HL-60 (cell line): ENCODE measurements around the gene TMEM63B.
"Not testable (repeated sequence)": the region's sequence is repeated elsewhere in the genome, so short reads cannot be mapped to it uniquely, and the experiment has no call there.

Experiments used
- DNase-seq, 2 experiments: peaks; one replicate each; pipeline ENCODE4 v3.0.0-alpha.2; 2010 to 2020; ENCODE audit warnings: low read depth in 1 of 2, low spot score in 1 of 2
- H3K27ac ChIP-seq: fragments of 250-450 bp; sonication (Bioruptor Pico); replicated peaks from 2 replicates; pipeline ENCODE4 v1.5.1; 2020; ENCODE audit warnings: mild to moderate bottlenecking, moderate library complexity
- H3K27me3 ChIP-seq: fragments of 250-450 bp; sonication (Bioruptor Pico); 2 replicates; pipeline ENCODE4 v1.5.1; 2021; ENCODE audit warnings: mild to moderate bottlenecking, moderate library complexity; ENCODE audit not compliant: insufficient read depth, poor library complexity, severe bottlenecking
- H3K4me3 ChIP-seq: replicated peaks from 2 replicates; pipeline ENCODE4 v1.5.1; 2011; ENCODE audit warnings: mild to moderate bottlenecking, control low read depth, low read length; ENCODE audit not compliant: insufficient read depth
- CTCF ChIP-seq: IDR thresholded peaks from one replicate; pipeline ENCODE4 v1.5.1; 2011; ENCODE audit warnings: low read length, control low read depth, inconsistent platforms; ENCODE audit not compliant: insufficient read depth
- GABPA ChIP-seq: IDR thresholded peaks from 2 replicates; pipeline ENCODE4 v1.6.1; 2012; ENCODE audit warnings: low read depth
- POLR2AphosphoS5 ChIP-seq: IDR thresholded peaks from 2 replicates; pipeline ENCODE4 v1.6.1; 2012; ENCODE audit warnings: low read depth
- REST ChIP-seq: IDR thresholded peaks from 2 replicates; pipeline ENCODE4 v1.6.1; 2012; ENCODE audit warnings: low read depth; ENCODE audit not compliant: insufficient replicate concordance
- SPI1 ChIP-seq: IDR thresholded peaks from 2 replicates; pipeline ENCODE4 v1.6.1; 2012; ENCODE audit warnings: low read depth, mild to moderate bottlenecking, borderline replicate concordance

The TMEM63B gene

GRCh38 chr6:44194326-44194725, 67.0 kb downstream of the TMEM63B start:
- Histone ChIP-seq H3K27ac (no peak overlapping the region), H3K27me3 (no peaks in the 10 kb centered on the region), H3K4me3 (no peak overlapping the region)
- TF ChIP-seq POLR2AphosphoS5 (no peak), REST (no peak), CTCF (no peak), SPI1 (no peak), GABPA (no peak)
- no peak for DNase-seq

- not testable (repeated sequence) for DNase-seq, H3K27me3 ChIP-seq, H3K27ac ChIP-seq, H3K4me3 ChIP-seq
Measured at GRCh38 chr6:44196351-44196750, 69.0 kb downstream of the TMEM63B start.

GRCh38 chr6:44198684-44199083, 71.3 kb downstream of the TMEM63B start:
- H3K27ac ChIP-seq = no peak overlapping the region
- H3K27me3 ChIP-seq = no peaks in the 10 kb centered on the region
- TF ChIP-seq GABPA = no peak
- no peak for TF ChIP-seq CTCF
- no peak for TF ChIP-seq SPI1
- no peak for TF ChIP-seq POLR2AphosphoS5
- no peak for TF ChIP-seq REST
- no peak for DNase-seq
- H3K4me3 ChIP-seq = no peak overlapping the region

- Histone ChIP-seq H3K27me3 (no peaks in the 10 kb centered on the region), H3K4me3 (no peak overlapping the region), H3K27ac (no peak overlapping the region)
- TF ChIP-seq SPI1 (no peak), POLR2AphosphoS5 (no peak), REST (no peak), GABPA (no peak), CTCF (no peak)
- no peak for DNase-seq
Measured at GRCh38 chr6:44199883-44200282, 72.5 kb downstream of the TMEM63B start.
